H1 (cell line): ENCODE measurements around the gene SCGB3A1. TPM values are rescaled to one million over a fixed set of nuclear protein-coding genes. Genes with fewer than 3 reads are reported as not detected.

Experiments used
- CTCF ChIA-PET: fragments of 300-600 bp; sonication (Branson Sonifier 250); formaldehyde crosslinking; loops from one replicate; lab custom pipeline; 2021; ENCODE audit not compliant: partially characterized antibody; lab: Charles Lee
- POLR2A ChIA-PET: fragments of 300-600 bp; sonication (Branson Sonifier 250); formaldehyde crosslinking; loops from one replicate; lab custom pipeline; 2021; ENCODE audit warnings: inconsistent platforms; ENCODE audit not compliant: partially characterized antibody; lab: Charles Lee
- DNase-seq, 2 experiments: peaks; one replicate each; pipeline versions ENCODE4 v3.0.0 to v3.0.0-alpha.2; 2010 to 2022; ENCODE audit warnings: low spot score in 2 of 2, low read depth in 1 of 2, mixed read lengths in 1 of 2
- FAIRE-seq: peaks from 2 replicates; lab custom pipeline; 2011; peaks lifted over from hg19 to GRCh38; lab: Jason Lieb, UNC
- H2AFZ ChIP-seq: 2 replicates; pipeline ENCODE4 v1.8.1; 2012; ENCODE audit warnings: low read length, inconsistent platforms
- H2AK5ac ChIP-seq: 2 replicates; pipeline ENCODE4 v1.6.1; 2013; ENCODE audit warnings: low read depth, low read length
- H2BK120ac ChIP-seq: replicated peaks from 2 replicates; pipeline ENCODE3; 2013; ENCODE audit warnings: low read depth, low read length, inconsistent platforms
- H2BK12ac ChIP-seq: 2 replicates; pipeline ENCODE4 v1.6.1; 2013; ENCODE audit warnings: low read depth, low read length
- H2BK15ac ChIP-seq: 2 replicates; pipeline ENCODE4 v1.6.1; 2013; ENCODE audit warnings: low read length
- H2BK20ac ChIP-seq: 2 replicates; pipeline ENCODE4 v1.6.1; 2013; ENCODE audit warnings: low read length
- H2BK5ac ChIP-seq: 2 replicates; pipeline ENCODE4 v1.6.1; 2013; ENCODE audit warnings: low read depth, low read length
- H3K14ac ChIP-seq: 2 replicates; pipeline ENCODE4 v1.6.1; 2013; ENCODE audit warnings: inconsistent platforms; ENCODE audit not compliant: insufficient read length
- H3K18ac ChIP-seq: 2 replicates; pipeline ENCODE4 v1.6.1; 2013; ENCODE audit warnings: low read length; ENCODE audit errors: extremely low read depth
- H3K23ac ChIP-seq: 2 replicates; pipeline ENCODE4 v1.6.1; 2013; ENCODE audit warnings: inconsistent platforms; ENCODE audit not compliant: insufficient read length
- H3K23me2 ChIP-seq: 2 replicates; pipeline ENCODE4 v1.6.1; 2013; ENCODE audit warnings: low read depth, low read length
- H3K27ac ChIP-seq: 2 replicates; pipeline ENCODE4 v1.6.1; 2011; ENCODE audit warnings: low read depth, low read length, inconsistent platforms
- H3K27me3 ChIP-seq, 4 experiments: replicated peaks in 1 of 4; 1 replicate in 1 of 4; 2 replicates in 3 of 4; pipeline versions ENCODE4 v1.6.1 to v1.8.1; 2011 to 2013; ENCODE audit warnings: low read length in 3 of 4, mild to moderate bottlenecking in 3 of 4, inconsistent platforms in 2 of 4, mixed read lengths in 2 of 4, moderate library complexity in 1 of 4; ENCODE audit not compliant: control insufficient read depth in 3 of 4, insufficient read depth in 3 of 4; ENCODE audit errors: extremely low read depth in 1 of 4
- H3K36me3 ChIP-seq, 4 experiments: 2 replicates each; pipeline versions ENCODE4 v1.6.1 to v1.8.1; 2011 to 2013; ENCODE audit warnings: mild to moderate bottlenecking in 4 of 4, low read length in 3 of 4, moderate library complexity in 2 of 4, control low read depth in 1 of 4, inconsistent platforms in 1 of 4; ENCODE audit not compliant: insufficient read depth in 4 of 4, control insufficient read depth in 2 of 4
- H3K4ac ChIP-seq: replicated peaks from 2 replicates; pipeline ENCODE3; 2013; ENCODE audit warnings: low read length, low read depth, mixed read lengths, inconsistent platforms; ENCODE audit not compliant: insufficient read length
- H3K4me1 ChIP-seq, 4 experiments: replicated peaks in 1 of 4; 1 replicate in 1 of 4; 2 replicates in 3 of 4; pipeline versions ENCODE4 v1.6.1 to v1.8.1; 2011 to 2013; ENCODE audit warnings: low read length in 3 of 4, inconsistent platforms in 2 of 4, mixed read lengths in 1 of 4; ENCODE audit not compliant: insufficient read depth in 4 of 4, control insufficient read depth in 3 of 4
- H3K4me2 ChIP-seq, 2 experiments: 2 replicates each; pipeline versions ENCODE4 v1.6.1 to v1.8.1; 2011 to 2013; ENCODE audit warnings: low read depth in 2 of 2, low read length in 2 of 2, control low read depth in 1 of 2, inconsistent platforms in 1 of 2, mild to moderate bottlenecking in 1 of 2; ENCODE audit not compliant: insufficient read depth in 1 of 2
- H3K4me3 ChIP-seq, 4 experiments: fragments of 200-600, 300-600 bp in 1 of 4; sonication (generic), shearing (Covaris generic), sonication (Bioruptor Twin) in 1 of 4; 2 replicates each; pipeline versions ENCODE4 v1.5.1 to v1.8.1; 2011 to 2016; ENCODE audit warnings: low read length in 4 of 4, low read depth in 3 of 4, control low read depth in 2 of 4, inconsistent platforms in 2 of 4, mild to moderate bottlenecking in 2 of 4, mixed read lengths in 1 of 4, moderate library complexity in 1 of 4; ENCODE audit not compliant: insufficient read depth in 2 of 4; ENCODE audit errors: extremely low read depth in 1 of 4
- H3K56ac ChIP-seq: replicated peaks from 2 replicates; pipeline ENCODE3; 2013; ENCODE audit warnings: low read depth, mild to moderate bottlenecking, mixed read lengths, low read length, inconsistent platforms; ENCODE audit not compliant: insufficient read length
- H3K79me1 ChIP-seq: 2 replicates; pipeline ENCODE4 v1.6.1; 2013; ENCODE audit warnings: low read depth, low read length, control low read depth
- H3K79me2 ChIP-seq, 2 experiments: 2 replicates each; pipeline versions ENCODE4 v1.6.1 to v1.8.1; 2012 to 2013; ENCODE audit warnings: low read length in 2 of 2, mild to moderate bottlenecking in 2 of 2, inconsistent platforms in 1 of 2; ENCODE audit not compliant: insufficient read depth in 2 of 2, control insufficient read depth in 1 of 2
- H3K9ac ChIP-seq, 4 experiments: replicated peaks in 1 of 4; 1 replicate in 1 of 4; 2 replicates in 3 of 4; pipeline versions ENCODE4 v1.6.1 to v1.8.1; 2011 to 2013; ENCODE audit warnings: low read depth in 3 of 4, low read length in 3 of 4, control low read depth in 2 of 4, mild to moderate bottlenecking in 2 of 4, moderate library complexity in 2 of 4, inconsistent platforms in 1 of 4; ENCODE audit errors: extremely low read depth in 1 of 4
- H3K9me3 ChIP-seq, 2 experiments: 2 replicates each; pipeline versions ENCODE4 v1.6.1 to v1.8.1; 2012 to 2013; ENCODE audit warnings: mild to moderate bottlenecking in 2 of 2, moderate library complexity in 2 of 2, control low read depth in 1 of 2, inconsistent platforms in 1 of 2, low read depth in 1 of 2, low read length in 1 of 2, mixed read lengths in 1 of 2; ENCODE audit not compliant: insufficient read depth in 2 of 2
- H4K20me1 ChIP-seq, 2 experiments: replicated peaks in 1 of 2; 2 replicates each; pipeline versions ENCODE3 to v1.8.1; 2011 to 2013; ENCODE audit warnings: inconsistent platforms in 2 of 2, low read length in 2 of 2, mild to moderate bottlenecking in 1 of 2; ENCODE audit not compliant: insufficient read depth in 2 of 2, control insufficient read depth in 1 of 2
- H4K5ac ChIP-seq: 2 replicates; pipeline ENCODE4 v1.6.1; 2013; ENCODE audit warnings: low read length, low read depth, mixed read lengths, inconsistent platforms; ENCODE audit not compliant: insufficient read length
- H4K8ac ChIP-seq: 2 replicates; pipeline ENCODE4 v1.8.0; 2013; ENCODE audit warnings: mild to moderate bottlenecking, moderate library complexity, low read length, inconsistent platforms; ENCODE audit not compliant: insufficient read depth; ENCODE audit errors: extremely low read depth
- H4K91ac ChIP-seq: replicated peaks from 2 replicates; pipeline ENCODE3; 2013; ENCODE audit warnings: low read length, mixed read lengths, inconsistent platforms; ENCODE audit not compliant: insufficient read length
- ATF2 ChIP-seq: IDR thresholded peaks from 2 replicates; pipeline ENCODE4 v1.6.1; 2012; ENCODE audit warnings: low read length, inconsistent platforms
- POU5F1 ChIP-seq: IDR thresholded peaks from 2 replicates; pipeline ENCODE4 v1.6.1; 2011; ENCODE audit warnings: low read depth, mild to moderate bottlenecking, low read length, moderate library complexity
- RBBP5 ChIP-seq: IDR thresholded peaks from 2 replicates; pipeline ENCODE4 v1.7.1; 2012; ENCODE audit warnings: low read depth, mild to moderate bottlenecking, inconsistent platforms, low read length, moderate library complexity, borderline replicate concordance
- RNF2 ChIP-seq: fragments of 200-900, 300-1000 bp; sonication (generic); IDR thresholded peaks from 2 replicates; pipeline ENCODE4 v1.7.1; 2016; ENCODE audit warnings: borderline replicate concordance, low read depth, mild to moderate bottlenecking, antibody characterized with exemption, low read length; ENCODE audit not compliant: poor library complexity, severe bottlenecking; ENCODE audit errors: missing control alignments
- TBP ChIP-seq: IDR thresholded peaks from 2 replicates; pipeline ENCODE4 v1.6.1; 2011; ENCODE audit warnings: low read depth, low read length, improper control_type of control experiment
- TEAD4 ChIP-seq: IDR thresholded peaks from 2 replicates; pipeline ENCODE4 v1.6.1; 2012; ENCODE audit warnings: low read depth, low read length, inconsistent platforms, mixed read lengths
- WGBS, 2 experiments: shearing (Covaris generic) in 1 of 2; methylation state at CpG; one replicate each; pipeline versions ENCODE4 v1.1.6 to v1.1.7; 2013 to 2015; ENCODE audit warnings: low lambda C conversion rate in 2 of 2, mixed read lengths in 2 of 2, inconsistent platforms in 1 of 2, low coverage in 1 of 2, missing lambda C conversion rate in 1 of 2; ENCODE audit not compliant: insufficient replicate concordance in 2 of 2, insufficient coverage in 1 of 2, insufficient read length in 1 of 2; ENCODE audit errors: extremely low coverage in 1 of 2, missing lambda C conversion rate in 1 of 2; 5-methylcytosine and 5-hydroxymethylcytosine counted together
- polyA plus RNA-seq, 7 experiments: library from polyadenylated mRNA; depleted of rRNA in 3 of 7; stranded (reverse) in 5 of 7; unstranded in 2 of 7; fragments of >200 nt in 5 of 7; fragments of 200-250 nt in 2 of 7; gene quantifications; 1 replicate in 5 of 7; 2 replicates in 1 of 7; 4 replicates in 1 of 7; pipeline versions ENCODE4 v1.2.1 to v1.2.3, GENCODE V29; 2011 to 2013; ENCODE audit warnings: missing spikeins in 2 of 7, mixed read lengths in 2 of 7
- total RNA-seq: library from RNA; stranded (reverse); fragmentation: NEBNext Ultra II Directional; extraction: Animal tissue kit (Norgen Biotek cat#: 25700); gene quantifications from 2 replicates; pipeline ENCODE4 v1.2.1, GENCODE V29; 2021

Gene SCGB3A1
- total and polyA plus RNA-seq, 2 of the 8 experiments (the other 6 are each of a cell fraction or from before 2014, with no cell fraction given): 0.20 TPM; not detected in 1

GRCh38 chr5:180603076-180603594 lies 11.8 kb upstream of the SCGB3A1 start:
- Histone ChIP-seq H3K4me3 (no peak overlapping the region), H3K27me3 (0 out of 7 replicates have a peak, but pooled peaks cover 0 to 1% (median 0%) of the 10 kb centered on the region in 4 experiments)
- no peak for TF ChIP-seq RNF2
- TF ChIP-seq TBP: no peak
- TF ChIP-seq ATF2: no peak
- no peak for TF ChIP-seq TEAD4
- no peak for TF ChIP-seq RBBP5
- no peak for TF ChIP-seq POU5F1
- TF ChIP-seq, all 59 proteins: peak for 0
- no peak overlapping the region for H2BK120ac ChIP-seq
- H3K56ac ChIP-seq: no peak overlapping the region
- H4K91ac ChIP-seq: no peak overlapping the region
- H2BK12ac ChIP-seq: no peak overlapping the region
- no peak overlapping the region for H3K27ac ChIP-seq
- no peak overlapping the region for H2AK5ac ChIP-seq
- no peaks in the 10 kb centered on the region for H3K9me3 ChIP-seq
- no peak overlapping the region for H4K8ac ChIP-seq
- no peak overlapping the region for H4K5ac ChIP-seq
- no peak overlapping the region for H2BK20ac ChIP-seq
- H3K4ac ChIP-seq: no peak overlapping the region
- no peaks in the 10 kb centered on the region for H3K79me2 ChIP-seq
- no peak overlapping the region for H3K9ac ChIP-seq
- no peaks in the 10 kb centered on the region for H3K23me2 ChIP-seq
- H3K4me2 ChIP-seq: no peak overlapping the region
- H2BK5ac ChIP-seq: no peak overlapping the region
- no peaks in the 10 kb centered on the region for H4K20me1 ChIP-seq
- DNase-seq (no peak), FAIRE-seq (no peak)
- ChIA-PET CTCF (interaction anchor here (1.5 to 2.6 kb wide), 3 partner anchors 8 to 38 kb away, joined by 3 to 14 read pairs (median 4); no protein-coding TSS in a partner anchor), POLR2A (interaction anchor here (1.0 to 2.7 kb wide), 3 partner anchors 16 to 312 kb away, joined by 3 to 6 read pairs (median 3); no protein-coding TSS in a partner anchor)
- H3K4me1 ChIP-seq: no peaks in the 10 kb centered on the region; a peak in 2 of 7 replicates
- 93% methylated on average over 19 of the region's 19 CpGs; no CpG with 5 or more reads in 1 of the 2 experiments for WGBS, 2 experiments
- no peak overlapping the region for H3K23ac ChIP-seq
- H2AFZ ChIP-seq: no peak overlapping the region
- H3K36me3 ChIP-seq: no peaks in the 10 kb centered on the region
- no peak overlapping the region for H2BK15ac ChIP-seq
- H3K14ac ChIP-seq: no peak overlapping the region
- H3K18ac ChIP-seq: no peak overlapping the region
- no peaks in the 10 kb centered on the region for H3K79me1 ChIP-seq
